NCI-H1694 treated with DMSO at 0.1 percent for 48 hours (cell line): ENCODE results near the gene CARHSP1.
"Not testable (repeated sequence)": the region's sequence is repeated elsewhere in the genome, so short reads cannot be mapped to it uniquely, and the experiment has no call there.

ENCODE experiments used
- DNase-seq: peaks from one replicate; lab custom pipeline; 2025; lab: John Stamatoyannopoulos, UW

The CARHSP1 gene

GRCh38 chr16:8872071-8872470 lies 3.3 kb upstream of the CARHSP1 start:
- DNase-seq = no peak

- not testable (repeated sequence) for DNase-seq
These were observed 1.1 kb upstream of the CARHSP1 start for GRCh38 chr16:8869988-8870241.

GRCh38 chr16:8869212-8869987 lies 594 bp upstream of the CARHSP1 start:
- no peak for DNase-seq

GRCh38 chr16:8867932-8868415 lies 832 bp downstream of the CARHSP1 start:
- DNase-seq = peak; percentile 21

- DNase-seq = no peak
These were observed 1.4 kb downstream of the CARHSP1 start for GRCh38 chr16:8867216-8867931.

- no peak for DNase-seq
These were observed 2.0 kb downstream of the CARHSP1 start for GRCh38 chr16:8866884-8867215.

- DNase-seq = no peak
These were observed 2.5 kb downstream of the CARHSP1 start for GRCh38 chr16:8866118-8866883.

GRCh38 chr16:8865145-8865882 lies 3.5 kb downstream of the CARHSP1 start:
- no peak for DNase-seq

- no peak for DNase-seq
These were observed 4.2 kb downstream of the CARHSP1 start for GRCh38 chr16:8864480-8865110.

- DNase-seq = no peak
These were observed 5.0 kb downstream of the CARHSP1 start for GRCh38 chr16:8863594-8864424.

- DNase-seq = no peak
These were observed 6.3 kb downstream of the CARHSP1 start for GRCh38 chr16:8862309-8863130.

GRCh38 chr16:8861563-8862308 lies 7.1 kb downstream of the CARHSP1 start:
- DNase-seq = no peak

- no peak for DNase-seq
These were observed 8.6 kb downstream of the CARHSP1 start for GRCh38 chr16:8859913-8860881.

- no peak for DNase-seq
These were observed 9.6 kb downstream of the CARHSP1 start for GRCh38 chr16:8858994-8859912.

- DNase-seq = no peak
These were observed 12.8 kb downstream of the CARHSP1 start for GRCh38 chr16:8855972-8856371.

- no peak for DNase-seq
These were observed 13.6 kb downstream of the CARHSP1 start for GRCh38 chr16:8855051-8855786.
